GM10248 (cell line): ENCODE results near the gene UBAP1.
"Not testable (repeated sequence)": the region's sequence is repeated elsewhere in the genome, so short reads cannot be mapped to it uniquely, and the experiment has no call there.

Experiments
- CTCF ChIA-PET: fragments of 300-600 bp; sonication (Branson Sonifier 250); formaldehyde crosslinking; extraction: SDS; loops from one replicate; lab custom pipeline; 2021; ENCODE audit warnings: antibody characterized with exemption; lab: Yijun Ruan, JAX
- POLR2A ChIA-PET: fragments of 350-650 bp; sonication (Branson Sonifier 250); formaldehyde crosslinking; extraction: SDS; loops from one replicate; lab custom pipeline; 2020; ENCODE audit warnings: antibody characterized with exemption; lab: Yijun Ruan, JAX
- DNase-seq: peaks from one replicate; pipeline ENCODE4 v3.0.0; 2012; ENCODE audit errors: extremely low spot score
- TF ChIP-seq, protein P1 (sequence below): IDR thresholded peaks from 2 replicates; pipeline ENCODE4 v1.5.1; 2012; ENCODE audit warnings: mild to moderate bottlenecking, low read depth; ENCODE audit errors: extremely low read depth, missing control alignments, control extremely low read depth

UBAP1 gene

DNA sequence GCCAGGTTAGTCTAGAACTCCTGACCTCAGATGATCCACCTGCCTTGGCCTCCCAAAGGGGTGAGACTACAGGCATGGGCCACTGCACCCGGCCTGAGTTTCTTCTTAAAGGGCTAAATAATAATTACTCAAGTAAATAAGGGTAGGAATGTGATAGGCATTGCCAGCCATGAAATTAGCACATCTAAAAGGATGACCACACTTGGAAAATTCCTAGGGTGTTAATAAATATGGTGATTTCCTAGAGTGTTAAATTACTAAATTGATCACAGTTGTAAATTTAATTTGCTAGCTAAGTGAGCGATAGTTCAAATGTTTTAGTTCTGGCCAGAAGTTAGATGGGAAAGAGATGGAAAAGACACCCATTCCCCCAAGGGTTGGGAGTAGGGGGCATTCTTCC is 53.4 kb downstream of the UBAP1 start:
- CTCF ChIA-PET: interaction anchor here (0.9 to 1.4 kb wide), 2 partner anchors 10 to 21 kb away, joined by 3 to 9 read pairs; no protein-coding TSS in a partner anchor
- TF ChIP-seq, protein P1, sequence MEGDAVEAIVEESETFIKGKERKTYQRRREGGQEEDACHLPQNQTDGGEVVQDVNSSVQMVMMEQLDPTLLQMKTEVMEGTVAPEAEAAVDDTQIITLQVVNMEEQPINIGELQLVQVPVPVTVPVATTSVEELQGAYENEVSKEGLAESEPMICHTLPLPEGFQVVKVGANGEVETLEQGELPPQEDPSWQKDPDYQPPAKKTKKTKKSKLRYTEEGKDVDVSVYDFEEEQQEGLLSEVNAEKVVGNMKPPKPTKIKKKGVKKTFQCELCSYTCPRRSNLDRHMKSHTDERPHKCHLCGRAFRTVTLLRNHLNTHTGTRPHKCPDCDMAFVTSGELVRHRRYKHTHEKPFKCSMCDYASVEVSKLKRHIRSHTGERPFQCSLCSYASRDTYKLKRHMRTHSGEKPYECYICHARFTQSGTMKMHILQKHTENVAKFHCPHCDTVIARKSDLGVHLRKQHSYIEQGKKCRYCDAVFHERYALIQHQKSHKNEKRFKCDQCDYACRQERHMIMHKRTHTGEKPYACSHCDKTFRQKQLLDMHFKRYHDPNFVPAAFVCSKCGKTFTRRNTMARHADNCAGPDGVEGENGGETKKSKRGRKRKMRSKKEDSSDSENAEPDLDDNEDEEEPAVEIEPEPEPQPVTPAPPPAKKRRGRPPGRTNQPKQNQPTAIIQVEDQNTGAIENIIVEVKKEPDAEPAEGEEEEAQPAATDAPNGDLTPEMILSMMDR: no peak
- no peak for DNase-seq
- POLR2A ChIA-PET: no interaction called here

GRCh38 chr9:34233672-34234071 is 54.8 kb downstream of the UBAP1 start:
- ChIA-PET POLR2A (no interaction called here), CTCF (interaction anchor here (1.0 to 1.4 kb wide), 3 partner anchors 20 to 36 kb away, joined by 3 to 9 read pairs (median 4); no protein-coding TSS in a partner anchor)
- DNase-seq: no peak
- TF ChIP-seq, protein P1: no peak

DNA sequence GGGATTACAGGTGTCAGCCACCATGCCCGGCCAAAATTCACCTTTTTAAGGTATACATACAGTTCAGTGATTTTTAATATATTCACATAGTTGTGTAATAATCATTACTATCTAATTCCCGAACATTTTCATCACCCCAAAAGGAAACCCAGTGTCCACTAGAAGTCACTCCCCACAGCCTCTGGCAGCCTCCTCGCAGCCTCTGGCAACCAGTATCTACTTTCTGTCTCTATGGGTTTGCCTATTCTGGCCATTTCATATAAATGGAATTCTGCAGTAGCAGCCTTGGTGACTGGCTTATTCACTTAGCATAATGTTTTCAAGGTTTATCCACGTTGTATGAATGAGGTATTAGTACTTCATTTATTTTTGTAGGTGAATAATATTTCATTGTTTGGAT is 59.0 kb downstream of the UBAP1 start:
- no peak for DNase-seq
- TF ChIP-seq, protein P1: no peak
- CTCF ChIA-PET: interaction anchor here (1.8 kb wide), 1 partner anchor 10 kb away, joined by 4 read pairs; no protein-coding TSS in a partner anchor
- POLR2A ChIA-PET: no interaction called here

- DNase-seq: no peak
- ChIA-PET POLR2A (no interaction called here), CTCF (interaction anchor here (1.2 to 5.6 kb wide), 3 partner anchors 9 to 14 kb away, joined by 3 to 62 read pairs (median 5); no protein-coding TSS in a partner anchor)
- TF ChIP-seq, protein P1: no peak
Observed at GRCh38 chr9:34240006-34240405, 61.2 kb downstream of the UBAP1 start.

DNA sequence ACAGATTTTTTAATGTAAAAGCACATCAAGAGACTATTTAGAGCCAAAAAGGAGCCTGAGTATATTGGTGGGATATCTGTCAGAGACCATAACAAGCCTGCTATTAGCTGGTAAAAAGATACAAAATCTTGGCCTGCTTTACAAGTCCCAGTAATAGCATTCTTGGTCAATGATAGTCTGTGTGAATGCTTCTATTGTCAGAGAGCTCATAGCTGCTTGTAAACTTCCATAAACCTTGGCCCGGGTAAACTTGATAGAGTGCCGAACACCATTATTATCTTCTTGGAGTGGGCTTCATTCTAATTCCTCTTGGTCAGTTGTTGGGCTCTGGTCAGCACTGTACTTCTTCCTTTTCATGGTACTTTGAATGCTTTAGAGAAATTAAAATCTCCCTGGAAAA is 64.0 kb downstream of the UBAP1 start:
- CTCF ChIA-PET: interaction anchor here (5.6 kb wide), 1 partner anchor 11 kb away, joined by 62 read pairs; no protein-coding TSS in a partner anchor
- no peak for DNase-seq
- TF ChIP-seq, protein P1: no peak
- POLR2A ChIA-PET: no interaction called here

GRCh38 chr9:34245212-34245611 is 66.4 kb downstream of the UBAP1 start:
- POLR2A ChIA-PET, DNase-seq, CTCF ChIA-PET: not testable (repeated sequence)

- ChIA-PET CTCF (interaction anchor here (1.2 kb wide), 1 partner anchor 18 kb away, joined by 3 read pairs; no protein-coding TSS in a partner anchor), POLR2A (no interaction called here)
- no peak for DNase-seq
- TF ChIP-seq, protein P1: no peak
Observed at GRCh38 chr9:34246453-34246852, 67.6 kb downstream of the UBAP1 start.

GRCh38 chr9:34247782-34248181 is 68.9 kb downstream of the UBAP1 start:
- DNase-seq, POLR2A ChIA-PET, CTCF ChIA-PET: not testable (repeated sequence)
